Measurements from ENCODE around the gene ATF3. TPM values are rescaled to one million over a fixed set of nuclear protein-coding genes. Genes with fewer than 3 reads are reported as not detected.
A peak's percentile ranks its signal among the peaks of the same experiment; 100 is the strongest.

The ATF3 gene
- total RNA-seq, 2 experiments from 2014 or later = 2.7 to 2.9 TPM

GRCh38 chr1:212560933-212561460 is 47.6 kb upstream of the ATF3 start:
- Histone ChIP-seq H3K9me2 (ENCODE audit: insufficient read depth, low read length) (no peaks in the 10 kb centered on the region), H3K4me2 (ENCODE audit: low read length) (no peak overlapping the region), H3K27ac (ENCODE audit: low read depth, low read length, poor library complexity, severe bottlenecking) (no peak overlapping the region), H3K4me3 (ENCODE audit: low read depth, low read length, poor library complexity, severe bottlenecking) (no peak overlapping the region), H4K20me1 (ENCODE audit: insufficient read depth, low read length) (no peaks in the 10 kb centered on the region), H3K4me1 (ENCODE audit: insufficient read depth, low read length, poor library complexity, severe bottlenecking) (peaks cover 14% of the 10 kb centered on the region), H3K36me3 (ENCODE audit: insufficient read depth, low read length) (no peaks in the 10 kb centered on the region; the same call in 1 of the 2 replicates), H3K9me3 (ENCODE audit: low read length) (no peaks in the 10 kb centered on the region), H3K79me2 (ENCODE audit: insufficient read depth, low read depth, low read length) (no peaks in the 10 kb centered on the region), H2AFZ (ENCODE audit: low read length) (0 out of 2 replicates have a peak overlapping the region, but pooled peaks have one; percentile 48)
- no TSS peak for BruUV-seq (replicated peaks)
- ChIA-PET CTCF (ENCODE audit: unreplicated experiment) (no interaction called here), POLR2A (interaction anchor here (0.7 kb wide), 1 partner anchor 100 kb away, joined by 3 read pairs; no protein-coding TSS in a partner anchor)
- intact Hi-C loops (cut with micrococcal nuclease; ENCODE audit: unreplicated experiment) = no loop called here
- no peak for TF ChIP-seq CTCF (conservative IDR thresholded peaks at IDR 0.05; ENCODE audit: low read length)
- no peak for TF ChIP-seq EZH2phosphoT487 (IDR thresholded peaks at IDR 0.05; ENCODE audit: borderline replicate concordance, low read depth, low read length)
- DNase-seq (ENCODE audit: low spot score) = no peak

GRCh38 chr1:212561501-212561931 is 47.0 kb upstream of the ATF3 start:
- H3K4me3 ChIP-seq (ENCODE audit: low read depth, low read length, poor library complexity, severe bottlenecking) = no peak overlapping the region
- H2AFZ ChIP-seq (ENCODE audit: low read length) = no peak overlapping the region
- H3K79me2 ChIP-seq (ENCODE audit: insufficient read depth, low read depth, low read length) = no peaks in the 10 kb centered on the region
- no peak overlapping the region for H3K27ac ChIP-seq (ENCODE audit: low read depth, low read length, poor library complexity, severe bottlenecking)
- no peaks in the 10 kb centered on the region; the same call in 1 of the 2 replicates for H3K36me3 ChIP-seq (ENCODE audit: insufficient read depth, low read length)
- CTCF ChIA-PET (ENCODE audit: unreplicated experiment) = no interaction called here
- H3K4me2 ChIP-seq (ENCODE audit: low read length) = no peak overlapping the region
- H3K9me3 ChIP-seq (ENCODE audit: low read length) = no peaks in the 10 kb centered on the region
- H3K9me2 ChIP-seq (ENCODE audit: insufficient read depth, low read length) = no peaks in the 10 kb centered on the region
- DNase-seq (ENCODE audit: low spot score) = no peak
- POLR2A ChIA-PET = no interaction called here
- TF ChIP-seq CTCF (conservative IDR thresholded peaks at IDR 0.05; ENCODE audit: low read length) = no peak
- TF ChIP-seq EZH2phosphoT487 (IDR thresholded peaks at IDR 0.05; ENCODE audit: borderline replicate concordance, low read depth, low read length) = no peak
- peaks cover 18% of the 10 kb centered on the region for H3K4me1 ChIP-seq (ENCODE audit: insufficient read depth, low read length, poor library complexity, severe bottlenecking)
- H4K20me1 ChIP-seq (ENCODE audit: insufficient read depth, low read length) = no peaks in the 10 kb centered on the region
- intact Hi-C loops (cut with micrococcal nuclease; ENCODE audit: unreplicated experiment) = no loop called here
- no TSS peak for BruUV-seq (replicated peaks)

DNA sequence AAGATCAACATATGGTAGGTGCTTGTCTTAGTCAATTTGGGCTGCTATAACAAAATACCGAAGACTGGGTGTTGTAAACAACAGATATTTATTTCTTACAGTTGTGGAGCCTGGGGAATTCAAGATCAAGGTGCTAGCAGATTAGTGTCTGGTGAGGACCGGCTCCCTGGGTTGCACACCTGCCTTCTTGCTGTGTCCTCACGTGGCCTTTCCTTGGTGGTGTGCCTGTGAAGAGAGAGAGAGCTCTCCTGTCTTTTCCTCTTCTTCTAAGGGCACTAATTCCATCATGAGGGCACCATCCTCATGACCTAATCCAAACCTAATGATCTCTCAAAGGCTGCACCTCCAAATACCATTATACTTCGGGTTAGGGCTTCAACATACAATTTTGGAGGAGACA is 45.8 kb upstream of the ATF3 start:
- H4K20me1 ChIP-seq (ENCODE audit: insufficient read depth, low read length) = no peaks in the 10 kb centered on the region
- H3K4me3 ChIP-seq (ENCODE audit: low read depth, low read length, poor library complexity, severe bottlenecking) = no peak overlapping the region
- H3K9me2 ChIP-seq (ENCODE audit: insufficient read depth, low read length) = no peaks in the 10 kb centered on the region
- no peak for DNase-seq (ENCODE audit: low spot score)
- intact Hi-C loops (cut with micrococcal nuclease; ENCODE audit: unreplicated experiment) = no loop called here
- no peak overlapping the region for H3K27ac ChIP-seq (ENCODE audit: low read depth, low read length, poor library complexity, severe bottlenecking)
- no peaks in the 10 kb centered on the region for H3K79me2 ChIP-seq (ENCODE audit: insufficient read depth, low read depth, low read length)
- H3K4me2 ChIP-seq (ENCODE audit: low read length) = no peak overlapping the region
- BruUV-seq (replicated peaks) = no TSS peak
- no peak overlapping the region for H2AFZ ChIP-seq (ENCODE audit: low read length)
- no peaks in the 10 kb centered on the region; the same call in 1 of the 2 replicates for H3K36me3 ChIP-seq (ENCODE audit: insufficient read depth, low read length)
- no peak for TF ChIP-seq CTCF (conservative IDR thresholded peaks at IDR 0.05; ENCODE audit: low read length)
- no peak for TF ChIP-seq EZH2phosphoT487 (IDR thresholded peaks at IDR 0.05; ENCODE audit: borderline replicate concordance, low read depth, low read length)
- peaks cover 29% of the 10 kb centered on the region for H3K4me1 ChIP-seq (ENCODE audit: insufficient read depth, low read length, poor library complexity, severe bottlenecking)
- ChIA-PET CTCF (ENCODE audit: unreplicated experiment) (no interaction called here), POLR2A (no interaction called here)
- no peaks in the 10 kb centered on the region for H3K9me3 ChIP-seq (ENCODE audit: low read length)
